Liver (tissue), 9 donors: ENCODE results near the gene KMT2B. TPM values are rescaled to one million over a fixed set of nuclear protein-coding genes. Genes with fewer than 3 reads are reported as not detected.

ENCODE experiments used
- DNase-seq: peaks from one replicate; pipeline ENCODE4 v3.0.0-alpha.2; 2017; ENCODE audit warnings: low spot score
- H3K27ac ChIP-seq, 2 donors: one replicate each; pipeline ENCODE4 v1.7.0; 2013; ENCODE audit warnings: inconsistent platforms in 2 of 2, low read length in 2 of 2, control low read depth in 1 of 2, low read depth in 1 of 2, mild to moderate bottlenecking in 1 of 2
- H3K27me3 ChIP-seq, 4 donors: one replicate each; pipeline versions ENCODE4 v1.6.1 to v1.7.0; 2013; ENCODE audit warnings: low read length in 3 of 4, inconsistent platforms in 1 of 4, mild to moderate bottlenecking in 1 of 4, moderate library complexity in 1 of 4; ENCODE audit not compliant: control insufficient read depth in 4 of 4, insufficient read depth in 4 of 4
- H3K36me3 ChIP-seq, 4 donors: one replicate each; pipeline versions ENCODE4 v1.6.1 to v1.7.0; 2013; ENCODE audit warnings: low read length in 3 of 4, mild to moderate bottlenecking in 3 of 4, low read depth in 1 of 4, moderate library complexity in 1 of 4; ENCODE audit not compliant: control insufficient read depth in 4 of 4, insufficient read depth in 3 of 4
- H3K4me1 ChIP-seq, 4 donors: one replicate each; pipeline versions ENCODE4 v1.6.1 to v1.7.0; 2013; ENCODE audit warnings: low read length in 3 of 4, mild to moderate bottlenecking in 3 of 4, moderate library complexity in 1 of 4; ENCODE audit not compliant: control insufficient read depth in 4 of 4, insufficient read depth in 4 of 4
- H3K4me3 ChIP-seq, 3 donors: one replicate each; pipeline versions ENCODE4 v1.6.1 to v1.7.0; 2013; ENCODE audit warnings: low read length in 3 of 3, control low read depth in 1 of 3, low read depth in 1 of 3, mild to moderate bottlenecking in 1 of 3
- H3K9ac ChIP-seq, 2 donors: one replicate each; pipeline ENCODE4 v1.7.0; 2013; ENCODE audit warnings: low read length in 2 of 2, mild to moderate bottlenecking in 2 of 2, moderate library complexity in 2 of 2, control low read depth in 1 of 2, low read depth in 1 of 2
- H3K9me3 ChIP-seq, 4 donors: one replicate each; pipeline versions ENCODE4 v1.6.1 to v1.7.0; 2013; ENCODE audit warnings: low read length in 3 of 4; ENCODE audit not compliant: control insufficient read depth in 4 of 4
- ATF3 ChIP-seq: IDR thresholded peaks from 2 replicates; pipeline ENCODE4 v1.6.1; 2016; ENCODE audit warnings: antibody characterized with exemption
- CTCF ChIP-seq: fragments of 150-350 bp; IDR thresholded peaks from 2 replicates; pipeline ENCODE4 v1.5.1; 2017; ENCODE audit warnings: improper control_type of control experiment, low read depth, low read length; ENCODE audit not compliant: missing input control
- EGR1 ChIP-seq, 2 donors: IDR thresholded peaks; 2 replicates each; pipeline ENCODE4 v1.6.1; 2016 to 2018; ENCODE audit warnings: antibody characterized with exemption in 2 of 2, low read depth in 2 of 2
- FOXA1 ChIP-seq: IDR thresholded peaks from 2 replicates; pipeline ENCODE4 v1.6.1; 2016; ENCODE audit warnings: antibody characterized with exemption
- FOXA2 ChIP-seq: IDR thresholded peaks from 2 replicates; pipeline ENCODE4 v1.6.1; 2016; ENCODE audit warnings: antibody characterized with exemption
- GABPA ChIP-seq, 2 donors: IDR thresholded peaks in 1 of 2; conservative IDR thresholded peaks in 1 of 2; 2 replicates each; pipeline ENCODE4 v1.6.1; 2016; ENCODE audit warnings: antibody characterized with exemption in 2 of 2, mild to moderate bottlenecking in 1 of 2, moderate library complexity in 1 of 2
- HNF4A ChIP-seq, 2 donors: conservative IDR thresholded peaks; 2 replicates each; pipeline ENCODE4 v1.6.1; 2016; ENCODE audit warnings: antibody characterized with exemption in 2 of 2, mild to moderate bottlenecking in 2 of 2
- HNF4G ChIP-seq: IDR thresholded peaks from 2 replicates; pipeline ENCODE4 v1.6.1; 2016; ENCODE audit warnings: antibody characterized with exemption
- JUND ChIP-seq, 2 donors: IDR thresholded peaks; 2 replicates each; pipeline ENCODE4 v1.6.1; 2016; ENCODE audit warnings: antibody characterized with exemption in 2 of 2
- MAX ChIP-seq: IDR thresholded peaks from 2 replicates; pipeline ENCODE4 v1.6.1; 2016; ENCODE audit warnings: antibody characterized with exemption
- NR2F2 ChIP-seq: IDR thresholded peaks from 2 replicates; pipeline ENCODE4 v1.6.1; 2016; ENCODE audit warnings: antibody characterized with exemption
- RAD21 ChIP-seq, 2 donors: IDR thresholded peaks; 2 replicates each; pipeline ENCODE4 v1.6.1; 2016; ENCODE audit warnings: antibody characterized with exemption in 2 of 2, mild to moderate bottlenecking in 2 of 2
- REST ChIP-seq: IDR thresholded peaks from 2 replicates; pipeline ENCODE4 v1.6.1; 2016; ENCODE audit warnings: antibody characterized with exemption, mild to moderate bottlenecking
- RXRA ChIP-seq, 2 donors: IDR thresholded peaks; 2 replicates each; pipeline ENCODE4 v1.6.1; 2017 to 2018; ENCODE audit warnings: antibody characterized with exemption in 2 of 2, mild to moderate bottlenecking in 1 of 2
- SP1 ChIP-seq: IDR thresholded peaks from 2 replicates; pipeline ENCODE4 v1.6.1; 2018; ENCODE audit warnings: antibody characterized with exemption, mild to moderate bottlenecking
- TAF1 ChIP-seq: conservative IDR thresholded peaks from 2 replicates; pipeline ENCODE4 v1.6.1; 2016; ENCODE audit warnings: antibody characterized with exemption, mild to moderate bottlenecking
- YY1 ChIP-seq: IDR thresholded peaks from 2 replicates; pipeline ENCODE4 v1.6.1; 2016; ENCODE audit warnings: antibody characterized with exemption, mild to moderate bottlenecking
- ZBTB33 ChIP-seq: IDR thresholded peaks from 2 replicates; pipeline ENCODE4 v1.6.1; 2016; ENCODE audit warnings: antibody characterized with exemption
- WGBS: extraction: QIAGEN DNeasy Blood & Tissue Kit; methylation state at CpG from one replicate; pipeline ENCODE4 v1.1.7; 2013; 5-methylcytosine and 5-hydroxymethylcytosine counted together
- polyA plus RNA-seq, 2 donors: library from polyadenylated mRNA; stranded (reverse) in 1 of 2; unstranded in 1 of 2; fragments of 200-250 nt in 1 of 2; fragments of >200 nt in 1 of 2; fragmentation: Nextera tagmentation in 1 of 2; extraction: Ambion mirVana in 1 of 2; gene quantifications; one replicate each; pipeline versions ENCODE4 v1.2.1 to v1.2.3, GENCODE V29; 2013 to 2015
- total RNA-seq, 2 donors: library from RNA; depleted of rRNA; stranded (reverse); fragments of >200 nt; gene quantifications; one replicate each; pipeline ENCODE4 v1.2.3, GENCODE V29; 2014
- donor health status: healthy.
- donor health status: healthy.
- donor health status: healthy.
- donor health status: healthy.
- donor health status: healthy.

The KMT2B gene
- total and polyA plus RNA-seq, 4 donors: 3.7 to 12.1 (median 8.3) TPM

GRCh38 chr19:35780058-35780457 is 62.3 kb downstream of the KMT2B start (continued):
- TF ChIP-seq ZBTB33 (no peak), CTCF (no peak)

- Histone ChIP-seq H3K27ac (no peak overlapping the region), H3K9me3 (no peaks in the 10 kb centered on the region), H3K4me3 (no peak overlapping the region), H3K9ac (no peak overlapping the region), H3K36me3 (peaks cover 0 to 1% (median 0%) of the 10 kb centered on the region in 4 donors), H3K4me1 (peaks cover 0 to 3% (median under 1%) of the 10 kb centered on the region in 4 donors), H3K27me3 (no peaks in the 10 kb centered on the region)
- WGBS: 96% methylated on average over 20 of the region's 20 CpGs
- no peak for DNase-seq
- TF ChIP-seq YY1 (no peak), ZBTB33 (no peak), TAF1 (no peak), FOXA2 (no peak), SP1 (no peak), EGR1 (IDR thresholded peaks at IDR 0.05; ENCODE audit: low read depth in 2 of 2) (no peak), GABPA (IDR thresholded peaks at IDR 0.05 in 1 of 2, conservative IDR thresholded peaks at IDR 0.05 in 1 of 2) (no peak), HNF4A (conservative IDR thresholded peaks at IDR 0.05) (no peak), ATF3 (no peak), REST (no peak), MAX (no peak), FOXA1 (no peak), HNF4G (no peak), RAD21 (IDR thresholded peaks at IDR 0.05) (no peak), JUND (IDR thresholded peaks at IDR 0.05) (no peak), CTCF (no peak), NR2F2 (no peak), RXRA (IDR thresholded peaks at IDR 0.05) (no peak)
Measured at GRCh38 chr19:35780717-35781116, 62.9 kb downstream of the KMT2B start.
